HL-60 (cell line): ENCODE data around the gene PRKAG2.

Source experiments
- GABPA ChIP-seq: IDR thresholded peaks from 2 replicates; pipeline ENCODE4 v1.6.1; 2012; ENCODE audit warnings: low read depth
- POLR2AphosphoS5 ChIP-seq: IDR thresholded peaks from 2 replicates; pipeline ENCODE4 v1.6.1; 2012; ENCODE audit warnings: low read depth
- SPI1 ChIP-seq: IDR thresholded peaks from 2 replicates; pipeline ENCODE4 v1.6.1; 2012; ENCODE audit warnings: low read depth, mild to moderate bottlenecking, borderline replicate concordance
- TF ChIP-seq, protein P1 (sequence below): IDR thresholded peaks from 2 replicates; pipeline ENCODE4 v1.6.1; 2012; ENCODE audit warnings: low read depth; ENCODE audit not compliant: insufficient replicate concordance
- TF ChIP-seq, protein P2 (sequence below): IDR thresholded peaks from one replicate; pipeline ENCODE4 v1.5.1; 2011; ENCODE audit warnings: low read length, control low read depth, inconsistent platforms; ENCODE audit not compliant: insufficient read depth

DNA sequence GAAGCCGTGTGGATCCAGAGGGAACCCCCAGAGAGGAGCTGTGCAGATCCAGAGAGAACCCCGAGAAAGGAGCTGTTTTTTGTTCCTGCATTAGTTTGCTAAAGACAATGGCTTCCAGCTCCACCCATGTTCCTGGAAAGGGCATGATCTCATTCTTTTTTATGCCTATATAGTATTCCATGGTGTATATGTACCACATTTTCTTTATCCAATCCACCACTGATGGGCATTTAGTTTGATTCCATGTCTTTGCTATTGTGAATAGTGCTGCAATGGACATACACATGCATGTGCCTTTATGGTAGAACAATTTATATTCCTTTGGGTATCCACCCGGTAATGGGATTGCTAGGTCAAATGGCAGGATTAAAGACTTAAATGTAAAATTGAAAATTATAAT is 261.9 kb downstream of the PRKAG2 start:
- TF ChIP-seq, protein P1, sequence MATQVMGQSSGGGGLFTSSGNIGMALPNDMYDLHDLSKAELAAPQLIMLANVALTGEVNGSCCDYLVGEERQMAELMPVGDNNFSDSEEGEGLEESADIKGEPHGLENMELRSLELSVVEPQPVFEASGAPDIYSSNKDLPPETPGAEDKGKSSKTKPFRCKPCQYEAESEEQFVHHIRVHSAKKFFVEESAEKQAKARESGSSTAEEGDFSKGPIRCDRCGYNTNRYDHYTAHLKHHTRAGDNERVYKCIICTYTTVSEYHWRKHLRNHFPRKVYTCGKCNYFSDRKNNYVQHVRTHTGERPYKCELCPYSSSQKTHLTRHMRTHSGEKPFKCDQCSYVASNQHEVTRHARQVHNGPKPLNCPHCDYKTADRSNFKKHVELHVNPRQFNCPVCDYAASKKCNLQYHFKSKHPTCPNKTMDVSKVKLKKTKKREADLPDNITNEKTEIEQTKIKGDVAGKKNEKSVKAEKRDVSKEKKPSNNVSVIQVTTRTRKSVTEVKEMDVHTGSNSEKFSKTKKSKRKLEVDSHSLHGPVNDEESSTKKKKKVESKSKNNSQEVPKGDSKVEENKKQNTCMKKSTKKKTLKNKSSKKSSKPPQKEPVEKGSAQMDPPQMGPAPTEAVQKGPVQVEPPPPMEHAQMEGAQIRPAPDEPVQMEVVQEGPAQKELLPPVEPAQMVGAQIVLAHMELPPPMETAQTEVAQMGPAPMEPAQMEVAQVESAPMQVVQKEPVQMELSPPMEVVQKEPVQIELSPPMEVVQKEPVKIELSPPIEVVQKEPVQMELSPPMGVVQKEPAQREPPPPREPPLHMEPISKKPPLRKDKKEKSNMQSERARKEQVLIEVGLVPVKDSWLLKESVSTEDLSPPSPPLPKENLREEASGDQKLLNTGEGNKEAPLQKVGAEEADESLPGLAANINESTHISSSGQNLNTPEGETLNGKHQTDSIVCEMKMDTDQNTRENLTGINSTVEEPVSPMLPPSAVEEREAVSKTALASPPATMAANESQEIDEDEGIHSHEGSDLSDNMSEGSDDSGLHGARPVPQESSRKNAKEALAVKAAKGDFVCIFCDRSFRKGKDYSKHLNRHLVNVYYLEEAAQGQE: no peak
- TF ChIP-seq, protein P2, sequence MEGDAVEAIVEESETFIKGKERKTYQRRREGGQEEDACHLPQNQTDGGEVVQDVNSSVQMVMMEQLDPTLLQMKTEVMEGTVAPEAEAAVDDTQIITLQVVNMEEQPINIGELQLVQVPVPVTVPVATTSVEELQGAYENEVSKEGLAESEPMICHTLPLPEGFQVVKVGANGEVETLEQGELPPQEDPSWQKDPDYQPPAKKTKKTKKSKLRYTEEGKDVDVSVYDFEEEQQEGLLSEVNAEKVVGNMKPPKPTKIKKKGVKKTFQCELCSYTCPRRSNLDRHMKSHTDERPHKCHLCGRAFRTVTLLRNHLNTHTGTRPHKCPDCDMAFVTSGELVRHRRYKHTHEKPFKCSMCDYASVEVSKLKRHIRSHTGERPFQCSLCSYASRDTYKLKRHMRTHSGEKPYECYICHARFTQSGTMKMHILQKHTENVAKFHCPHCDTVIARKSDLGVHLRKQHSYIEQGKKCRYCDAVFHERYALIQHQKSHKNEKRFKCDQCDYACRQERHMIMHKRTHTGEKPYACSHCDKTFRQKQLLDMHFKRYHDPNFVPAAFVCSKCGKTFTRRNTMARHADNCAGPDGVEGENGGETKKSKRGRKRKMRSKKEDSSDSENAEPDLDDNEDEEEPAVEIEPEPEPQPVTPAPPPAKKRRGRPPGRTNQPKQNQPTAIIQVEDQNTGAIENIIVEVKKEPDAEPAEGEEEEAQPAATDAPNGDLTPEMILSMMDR: no peak
- TF ChIP-seq POLR2AphosphoS5 (no peak), GABPA (no peak), SPI1 (no peak)
